ENCODE data around the gene HSPB8.
"Not testable (repeated sequence)": the region's sequence is repeated elsewhere in the genome, so short reads cannot be mapped to it uniquely, and the experiment has no call there.

HSPB8 gene

DNA sequence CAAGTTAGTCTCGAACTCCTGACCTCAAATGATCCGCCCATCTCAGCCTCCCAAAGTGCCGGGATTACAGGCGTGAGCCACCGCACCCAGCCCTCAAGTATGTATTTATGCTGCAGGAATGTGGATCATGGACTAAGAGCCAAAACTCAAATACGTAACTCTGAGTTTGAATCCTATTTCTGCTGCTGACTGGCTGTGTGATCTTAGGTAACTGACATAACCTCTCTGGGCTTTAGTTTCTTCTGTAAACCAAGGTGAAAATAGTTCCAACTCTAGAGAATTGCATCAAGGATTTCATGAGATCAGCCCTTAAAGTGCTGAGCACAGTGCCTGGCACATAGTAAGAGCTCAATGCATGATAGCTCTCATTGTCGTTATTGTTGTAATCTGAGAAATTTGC is 37.4 kb downstream of the HSPB8 start:
- no peak overlapping the region for H2BK15ac ChIP-seq (ENCODE audit: low read depth, poor library complexity, severe bottlenecking)
- H3K79me1 ChIP-seq (replicated peaks; ENCODE audit: low read length, poor library complexity, severe bottlenecking) = no peaks in the 10 kb centered on the region
- no peak overlapping the region for H3K14ac ChIP-seq (ENCODE audit: low read length in 2 of 2)
- no peaks in the 10 kb centered on the region for H3K36me3 ChIP-seq (ENCODE audit: control insufficient read depth in 1 of 2, insufficient read depth in 2 of 2, low read depth in 1 of 2, low read length in 2 of 2)
- H3K4me1 ChIP-seq (ENCODE audit: control insufficient read depth, insufficient read depth, low read depth, low read length) = no peaks in the 10 kb centered on the region
- H3K27ac ChIP-seq (ENCODE audit: low read length, poor library complexity, severe bottlenecking) = no peak overlapping the region
- no peak overlapping the region for H2BK5ac ChIP-seq (ENCODE audit: low read depth, low read length, poor library complexity, severe bottlenecking)
- H3K23ac ChIP-seq (ENCODE audit: low read length in 2 of 2) = no peak overlapping the region
- peaks cover 3 to 5% of the 10 kb centered on the region in 2 experiments for H3K27me3 ChIP-seq (ENCODE audit: control insufficient read depth in 1 of 2, insufficient read depth in 1 of 2, low read length in 2 of 2)
- H3K4me2 ChIP-seq (ENCODE audit: low read length, poor library complexity, severe bottlenecking) = no peak overlapping the region
- H3K4ac ChIP-seq (ENCODE audit: low read depth in 1 of 2, low read length in 2 of 2) = no peak overlapping the region
- no peak overlapping the region for H3K9ac ChIP-seq (ENCODE audit: low read length)
- H2BK12ac ChIP-seq (ENCODE audit: low read length in 2 of 2) = no peak overlapping the region
- no peak overlapping the region for H2AK5ac ChIP-seq (ENCODE audit: low read length, severe bottlenecking)
- no peak overlapping the region for H2BK120ac ChIP-seq (ENCODE audit: low read depth, low read length)
- H4K91ac ChIP-seq (ENCODE audit: low read length) = no peak overlapping the region
- no peak for DNase-seq
- no peak overlapping the region for H2AFZ ChIP-seq (ENCODE audit: low read depth, low read length)
- no peaks in the 10 kb centered on the region for H3K9me3 ChIP-seq (ENCODE audit: control insufficient read depth, low read length)
- H4K8ac ChIP-seq (ENCODE audit: low read length) = no peak overlapping the region
- WGBS = 97% methylated on average over 6 of the region's 7 CpGs
- H3K4me3 ChIP-seq (ENCODE audit: insufficient read depth in 1 of 2, low read depth in 1 of 2, low read length in 2 of 2) = no peak overlapping the region
- H3K18ac ChIP-seq (ENCODE audit: low read depth in 1 of 2, low read length in 2 of 2) = no peak overlapping the region

- not testable (repeated sequence) for H3K18ac ChIP-seq (ENCODE audit: low read depth in 1 of 2, low read length in 2 of 2); H4K8ac ChIP-seq (ENCODE audit: low read length); H3K27ac ChIP-seq (ENCODE audit: low read length, poor library complexity, severe bottlenecking)
These were observed 40.1 kb downstream of the HSPB8 start for GRCh38 chr12:119218875-119219274.

DNA sequence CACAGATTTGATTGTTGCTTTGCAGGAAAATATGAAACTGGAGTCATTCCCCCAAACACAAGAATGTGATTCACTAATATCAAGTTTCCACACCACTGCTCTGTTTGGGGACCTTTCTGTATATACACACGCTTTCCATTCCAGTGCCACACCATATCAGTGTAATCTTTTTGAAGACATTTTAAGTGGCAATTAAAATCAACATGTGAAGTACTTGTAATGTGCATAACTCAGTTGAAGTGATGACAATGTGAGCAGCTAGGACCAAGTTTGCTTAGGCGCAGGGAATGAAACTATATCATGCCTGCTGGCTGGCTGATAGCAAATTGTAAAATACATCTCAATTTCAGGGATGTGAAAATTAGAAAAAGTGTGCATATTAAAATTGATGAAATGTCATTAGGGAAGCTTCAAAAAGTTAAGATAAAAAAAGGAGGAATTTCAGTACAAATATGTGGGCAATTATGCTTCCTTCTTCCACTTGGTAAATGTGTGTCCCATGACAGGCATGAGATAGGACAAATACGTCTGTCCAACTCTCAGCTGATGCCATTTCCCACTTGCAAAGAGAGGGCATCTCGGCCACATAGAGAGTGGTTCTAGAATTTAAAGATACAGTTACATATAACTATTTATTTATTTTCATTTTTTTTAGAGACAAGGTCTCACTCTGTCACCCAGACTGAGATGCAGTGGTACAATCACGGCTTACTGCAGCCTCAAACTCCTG is 43.7 kb downstream of the HSPB8 start:
- H3K27ac ChIP-seq (ENCODE audit: low read length, poor library complexity, severe bottlenecking) = no peak overlapping the region
- no peaks in the 10 kb centered on the region for H3K9me3 ChIP-seq (ENCODE audit: control insufficient read depth, low read length)
- no peak overlapping the region for H3K9ac ChIP-seq (ENCODE audit: low read length)
- no peak overlapping the region for H3K14ac ChIP-seq (ENCODE audit: low read length in 2 of 2)
- no peak overlapping the region for H3K18ac ChIP-seq (ENCODE audit: low read depth in 1 of 2, low read length in 2 of 2)
- no peak overlapping the region for H3K4me3 ChIP-seq (ENCODE audit: insufficient read depth in 1 of 2, low read depth in 1 of 2, low read length in 2 of 2)
- 89% methylated on average over 2 of the region's 5 CpGs for WGBS
- DNase-seq = no peak
- no peaks in the 10 kb centered on the region for H3K4me1 ChIP-seq (ENCODE audit: control insufficient read depth, insufficient read depth, low read depth, low read length)
- H3K79me1 ChIP-seq (replicated peaks; ENCODE audit: low read length, poor library complexity, severe bottlenecking) = no peaks in the 10 kb centered on the region
- H2BK15ac ChIP-seq (ENCODE audit: low read depth, poor library complexity, severe bottlenecking) = no peak overlapping the region
- no peaks in the 10 kb centered on the region for H3K36me3 ChIP-seq (ENCODE audit: control insufficient read depth in 1 of 2, insufficient read depth in 2 of 2, low read depth in 1 of 2, low read length in 2 of 2)
- no peak overlapping the region for H4K8ac ChIP-seq (ENCODE audit: low read length)
- no peak overlapping the region for H2AK5ac ChIP-seq (ENCODE audit: low read length, severe bottlenecking)
- no peak overlapping the region for H3K4ac ChIP-seq (ENCODE audit: low read depth in 1 of 2, low read length in 2 of 2)
- no peak overlapping the region for H4K91ac ChIP-seq (ENCODE audit: low read length)
- H3K4me2 ChIP-seq (ENCODE audit: low read length, poor library complexity, severe bottlenecking) = no peak overlapping the region
- no peak overlapping the region for H3K23ac ChIP-seq (ENCODE audit: low read length in 2 of 2)
- H3K27me3 ChIP-seq (ENCODE audit: control insufficient read depth in 1 of 2, insufficient read depth in 1 of 2, low read length in 2 of 2) = peaks cover 0 to 5% of the 10 kb centered on the region in 2 experiments
- H2BK120ac ChIP-seq (ENCODE audit: low read depth, low read length) = no peak overlapping the region
- H2BK12ac ChIP-seq (ENCODE audit: low read length in 2 of 2) = no peak overlapping the region
- no peak overlapping the region for H2AFZ ChIP-seq (ENCODE audit: low read depth, low read length)
- H2BK5ac ChIP-seq (ENCODE audit: low read depth, low read length, poor library complexity, severe bottlenecking) = no peak overlapping the region

More at GRCh38 chr12:119218875-119219274, 40.1 kb downstream of the HSPB8 start:
- H2BK5ac ChIP-seq (ENCODE audit: low read depth, low read length, poor library complexity, severe bottlenecking); H3K36me3 ChIP-seq (ENCODE audit: control insufficient read depth in 1 of 2, insufficient read depth in 2 of 2, low read depth in 1 of 2, low read length in 2 of 2); H4K91ac ChIP-seq (ENCODE audit: low read length); H2AK5ac ChIP-seq (ENCODE audit: low read length, severe bottlenecking); H3K4me1 ChIP-seq (ENCODE audit: control insufficient read depth, insufficient read depth, low read depth, low read length); H3K4ac ChIP-seq (ENCODE audit: low read depth in 1 of 2, low read length in 2 of 2); H3K23ac ChIP-seq (ENCODE audit: low read length in 2 of 2); H2AFZ ChIP-seq (ENCODE audit: low read depth, low read length); H3K27me3 ChIP-seq (ENCODE audit: control insufficient read depth in 1 of 2, insufficient read depth in 1 of 2, low read length in 2 of 2); H2BK120ac ChIP-seq (ENCODE audit: low read depth, low read length); H3K9ac ChIP-seq (ENCODE audit: low read length); H3K4me2 ChIP-seq (ENCODE audit: low read length, poor library complexity, severe bottlenecking); H3K14ac ChIP-seq (ENCODE audit: low read length in 2 of 2); H3K4me3 ChIP-seq (ENCODE audit: insufficient read depth in 1 of 2, low read depth in 1 of 2, low read length in 2 of 2); H3K9me3 ChIP-seq (ENCODE audit: control insufficient read depth, low read length); H2BK15ac ChIP-seq (ENCODE audit: low read depth, poor library complexity, severe bottlenecking); H3K79me1 ChIP-seq (replicated peaks; ENCODE audit: low read length, poor library complexity, severe bottlenecking); DNase-seq; H2BK12ac ChIP-seq (ENCODE audit: low read length in 2 of 2): not testable (repeated sequence)
- WGBS = 85% methylated on average over 9 of the region's 9 CpGs

- Histone ChIP-seq H2BK12ac (ENCODE audit: low read length in 2 of 2) (no peak overlapping the region), H2AFZ (ENCODE audit: low read depth, low read length) (no peak overlapping the region), H3K27ac (ENCODE audit: low read length, poor library complexity, severe bottlenecking) (no peak overlapping the region), H3K23ac (ENCODE audit: low read length in 2 of 2) (no peak overlapping the region), H2BK120ac (ENCODE audit: low read depth, low read length) (no peak overlapping the region), H2BK15ac (ENCODE audit: low read depth, poor library complexity, severe bottlenecking) (no peak overlapping the region), H3K18ac (ENCODE audit: low read depth in 1 of 2, low read length in 2 of 2) (no peak overlapping the region), H3K36me3 (ENCODE audit: control insufficient read depth in 1 of 2, insufficient read depth in 2 of 2, low read depth in 1 of 2, low read length in 2 of 2) (no peaks in the 10 kb centered on the region), H4K8ac (ENCODE audit: low read length) (no peak overlapping the region), H3K4me1 (ENCODE audit: control insufficient read depth, insufficient read depth, low read depth, low read length) (no peaks in the 10 kb centered on the region), H3K27me3 (ENCODE audit: control insufficient read depth in 1 of 2, insufficient read depth in 1 of 2, low read length in 2 of 2) (no peaks in the 10 kb centered on the region), H3K14ac (ENCODE audit: low read length in 2 of 2) (no peak overlapping the region), H3K4me3 (ENCODE audit: insufficient read depth in 1 of 2, low read depth in 1 of 2, low read length in 2 of 2) (no peak overlapping the region), H3K9me3 (ENCODE audit: control insufficient read depth, low read length) (no peaks in the 10 kb centered on the region), H3K79me1 (replicated peaks; ENCODE audit: low read length, poor library complexity, severe bottlenecking) (no peaks in the 10 kb centered on the region), H3K4ac (ENCODE audit: low read depth in 1 of 2, low read length in 2 of 2) (no peak overlapping the region), H2BK5ac (ENCODE audit: low read depth, low read length, poor library complexity, severe bottlenecking) (no peak overlapping the region), H3K9ac (ENCODE audit: low read length) (no peak overlapping the region), H3K4me2 (ENCODE audit: low read length, poor library complexity, severe bottlenecking) (no peak overlapping the region), H2AK5ac (ENCODE audit: low read length, severe bottlenecking) (no peak overlapping the region), H4K91ac (ENCODE audit: low read length) (no peak overlapping the region)
- no peak for DNase-seq
- WGBS = 63% methylated on average over 4 of the region's 4 CpGs
These were observed 46.7 kb downstream of the HSPB8 start for GRCh38 chr12:119225454-119225853.

Data from mesenchymal stem cell (in vitro differentiated cells and primary cell).